Measurements from ENCODE around the gene CYP19A1.
A peak's percentile ranks its signal among the peaks of the same experiment; 100 is the strongest.

Gene CYP19A1

GRCh38 chr15:51227940-51228732 is 110.3 kb downstream of the CYP19A1 start:
- peaks cover 18% of the 10 kb centered on the region for H3K4me1 ChIP-seq (ENCODE audit: low read length)
- no peak overlapping the region for H2AFZ ChIP-seq (ENCODE audit: low read depth, low read length)
- TF ChIP-seq CTCF (IDR thresholded peaks at IDR 0.05; ENCODE audit: low read depth, low read length) (no peak), EZH2phosphoT487 (IDR thresholded peaks at IDR 0.05; ENCODE audit: low read depth) (no peak)
- 0 out of 2 replicates have a peak overlapping the region, but pooled peaks have one; percentile 5 for H3K4me3 ChIP-seq (ENCODE audit: low read length)
- H4K20me1 ChIP-seq (ENCODE audit: insufficient read depth, low read length): no peaks in the 10 kb centered on the region
- H3K79me2 ChIP-seq (ENCODE audit: low read length): no peaks in the 10 kb centered on the region
- H3K9me3 ChIP-seq (ENCODE audit: insufficient read depth, low read length): no peaks in the 10 kb centered on the region
- H3K36me3 ChIP-seq (replicated peaks; ENCODE audit: low read depth, low read length): no peaks in the 10 kb centered on the region
- 0 out of 2 replicates have a peak, but pooled peaks cover 6% of the 10 kb centered on the region for H3K27me3 ChIP-seq (ENCODE audit: low read depth, low read length)
- no peak overlapping the region for H3K9ac ChIP-seq (ENCODE audit: low read length)
- H3K27ac ChIP-seq (ENCODE audit: low read length): no peak overlapping the region
- peak overlapping the region; percentile 61 for H3K4me2 ChIP-seq (ENCODE audit: low read length)

- Histone ChIP-seq H2AFZ (ENCODE audit: low read depth, low read length) (no peak overlapping the region), H3K4me2 (ENCODE audit: low read length) (no peak overlapping the region), H3K4me1 (ENCODE audit: low read length) (peaks cover 18% of the 10 kb centered on the region), H4K20me1 (ENCODE audit: insufficient read depth, low read length) (no peaks in the 10 kb centered on the region), H3K9ac (ENCODE audit: low read length) (no peak overlapping the region), H3K4me3 (ENCODE audit: low read length) (no peak overlapping the region), H3K27me3 (ENCODE audit: low read depth, low read length) (no peaks in the 10 kb centered on the region), H3K9me3 (ENCODE audit: insufficient read depth, low read length) (no peaks in the 10 kb centered on the region), H3K36me3 (replicated peaks; ENCODE audit: low read depth, low read length) (no peaks in the 10 kb centered on the region), H3K79me2 (ENCODE audit: low read length) (no peaks in the 10 kb centered on the region), H3K27ac (ENCODE audit: low read length) (no peak overlapping the region)
- TF ChIP-seq CTCF (IDR thresholded peaks at IDR 0.05; ENCODE audit: low read depth, low read length) (no peak), EZH2phosphoT487 (IDR thresholded peaks at IDR 0.05; ENCODE audit: low read depth) (no peak)
Observed at GRCh38 chr15:51226576-51227210, 111.7 kb downstream of the CYP19A1 start.

GRCh38 chr15:51224428-51224827 is 114.0 kb downstream of the CYP19A1 start:
- no peaks in the 10 kb centered on the region for H3K36me3 ChIP-seq (replicated peaks; ENCODE audit: low read depth, low read length)
- peaks cover 16% of the 10 kb centered on the region for H3K4me1 ChIP-seq (ENCODE audit: low read length)
- H4K20me1 ChIP-seq (ENCODE audit: insufficient read depth, low read length): no peaks in the 10 kb centered on the region
- H3K4me3 ChIP-seq (ENCODE audit: low read length): no peak overlapping the region
- TF ChIP-seq CTCF (IDR thresholded peaks at IDR 0.05; ENCODE audit: low read depth, low read length) (no peak), EZH2phosphoT487 (IDR thresholded peaks at IDR 0.05; ENCODE audit: low read depth) (no peak)
- no peak overlapping the region for H2AFZ ChIP-seq (ENCODE audit: low read depth, low read length)
- no peaks in the 10 kb centered on the region for H3K79me2 ChIP-seq (ENCODE audit: low read length)
- H3K9ac ChIP-seq (ENCODE audit: low read length): no peak overlapping the region
- H3K27ac ChIP-seq (ENCODE audit: low read length): no peak overlapping the region
- H3K27me3 ChIP-seq (ENCODE audit: low read depth, low read length): no peaks in the 10 kb centered on the region
- H3K9me3 ChIP-seq (ENCODE audit: insufficient read depth, low read length): no peaks in the 10 kb centered on the region
- no peak overlapping the region for H3K4me2 ChIP-seq (ENCODE audit: low read length)

GRCh38 chr15:51223771-51224229 is 114.6 kb downstream of the CYP19A1 start:
- Histone ChIP-seq H4K20me1 (ENCODE audit: insufficient read depth, low read length) (no peaks in the 10 kb centered on the region), H3K27me3 (ENCODE audit: low read depth, low read length) (no peaks in the 10 kb centered on the region), H2AFZ (ENCODE audit: low read depth, low read length) (no peak overlapping the region), H3K9me3 (ENCODE audit: insufficient read depth, low read length) (no peaks in the 10 kb centered on the region), H3K4me2 (ENCODE audit: low read length) (no peak overlapping the region), H3K9ac (ENCODE audit: low read length) (no peak overlapping the region), H3K4me3 (ENCODE audit: low read length) (no peak overlapping the region), H3K79me2 (ENCODE audit: low read length) (no peaks in the 10 kb centered on the region), H3K4me1 (ENCODE audit: low read length) (peaks cover 14% of the 10 kb centered on the region), H3K36me3 (replicated peaks; ENCODE audit: low read depth, low read length) (no peaks in the 10 kb centered on the region), H3K27ac (ENCODE audit: low read length) (no peak overlapping the region)
- no peak for TF ChIP-seq CTCF (IDR thresholded peaks at IDR 0.05; ENCODE audit: low read depth, low read length)
- TF ChIP-seq EZH2phosphoT487 (IDR thresholded peaks at IDR 0.05; ENCODE audit: low read depth): no peak

All from OCI-LY3 (cell line).